Lower leg skin (tissue), 4 donors: ENCODE results near the gene MORC2. TPM values are rescaled to one million over a fixed set of nuclear protein-coding genes. Genes with fewer than 3 reads are reported as not detected.

Experiments
- DNase-seq, 2 donors: peaks; one replicate each; pipeline ENCODE4 v3.0.0-alpha.2; 2019; ENCODE audit warnings: low spot score in 2 of 2
- H3K4me3 ChIP-seq: fragments of 200-600 bp; sonication (generic); 2 replicates; pipeline ENCODE4 v1.5.1; 2017; ENCODE audit warnings: mild to moderate bottlenecking, low read depth; ENCODE audit not compliant: poor library complexity, severe bottlenecking
- CTCF ChIP-seq, 3 donors: fragments of 450-650 bp; IDR thresholded peaks; one replicate each; pipeline ENCODE4 v1.5.1; 2016; ENCODE audit warnings: antibody characterized with exemption in 3 of 3, mild to moderate bottlenecking in 3 of 3, moderate library complexity in 2 of 3
- POLR2A ChIP-seq, 2 donors: fragments of 450-650 bp; IDR thresholded peaks; one replicate each; pipeline ENCODE4 v1.6.1; 2016 to 2017; ENCODE audit warnings: antibody characterized with exemption in 2 of 2, mild to moderate bottlenecking in 1 of 2, moderate library complexity in 1 of 2
- WGBS, 2 donors: methylation state at CpG; one replicate each; pipeline ENCODE4 v1.1.5; 2018; 5-methylcytosine and 5-hydroxymethylcytosine counted together
- intact Hi-C: fragments of 100-400 bp; cut with DNase I; formaldehyde crosslinking; loops from one replicate; pipeline ENCODE4 v1.15.0; 2023; ENCODE audit warnings: low total_unique reads
- total RNA-seq, 4 donors: library from RNA; depleted of rRNA; stranded (reverse); fragments of >200 nt; gene quantifications; one replicate each; pipeline ENCODE4 v1.1.0, GENCODE V29; 2016

Gene MORC2
- total RNA-seq, 4 donors from 2014 or later: 16.2 to 34.7 (median 21.4) TPM

DNA sequence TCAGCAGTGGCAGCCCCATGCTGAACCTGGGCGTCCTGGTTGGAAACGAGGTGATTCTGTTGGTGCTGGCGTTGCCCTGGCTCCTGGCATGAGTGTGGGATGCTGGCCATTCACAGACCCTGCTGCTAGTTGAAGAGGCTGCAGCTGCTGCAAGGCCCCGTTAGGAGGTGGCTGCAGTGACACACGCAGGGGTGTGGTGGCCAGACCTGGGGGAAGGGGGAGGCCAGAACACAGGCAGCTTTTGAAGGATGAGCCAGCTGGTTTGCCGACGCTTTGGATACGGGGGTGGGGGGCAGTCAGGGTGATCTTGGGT is 77.2 kb downstream of the MORC2 start:
- no peak overlapping the region for H3K4me3 ChIP-seq
- no peak for TF ChIP-seq CTCF (IDR thresholded peaks at IDR 0.05)
- TF ChIP-seq POLR2A (IDR thresholded peaks at IDR 0.05): no peak
- peak in 1 of 2 donors; percentile 73 for DNase-seq
- intact Hi-C loops: no loop called here
- 90 to 93% methylated on average over 8 of the region's 8 CpGs for WGBS, 2 donors

DNA sequence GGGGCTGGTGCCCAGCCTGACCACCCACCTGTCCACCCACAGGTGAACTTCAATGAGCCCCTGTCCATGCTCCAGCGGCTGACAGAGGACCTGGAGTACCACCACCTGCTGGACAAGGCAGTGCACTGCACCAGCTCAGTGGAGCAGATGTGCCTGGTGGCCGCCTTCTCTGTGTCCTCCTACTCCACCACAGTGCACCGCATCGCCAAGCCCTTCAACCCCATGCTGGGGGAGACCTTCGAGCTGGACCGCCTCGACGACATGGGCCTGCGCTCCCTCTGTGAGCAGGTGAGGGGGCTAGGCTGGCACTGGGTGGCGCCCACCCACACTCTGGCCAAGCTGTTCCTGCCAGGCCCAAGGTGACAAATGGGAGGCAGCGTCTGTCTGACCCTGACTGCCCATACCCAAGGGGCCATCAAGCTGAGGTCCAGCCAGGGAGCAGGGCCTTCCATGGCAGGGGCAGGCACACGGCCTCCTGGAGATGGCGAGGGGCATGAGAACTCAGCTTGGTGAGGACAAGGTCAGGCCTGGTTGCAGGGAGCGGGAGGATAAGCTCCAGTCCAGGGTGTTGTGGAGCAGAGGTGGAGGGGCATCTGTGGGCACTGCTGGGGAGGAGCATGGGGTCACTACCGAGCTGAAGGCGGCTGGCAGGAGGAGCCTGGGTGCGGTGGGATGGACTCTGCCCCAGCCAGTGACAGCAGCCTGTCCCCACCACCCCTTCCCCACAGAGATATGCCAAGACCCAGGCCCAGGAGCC is 77.7 kb downstream of the MORC2 start:
- peak in 1 of 2 donors; percentile 85 for DNase-seq
- no peak overlapping the region for H3K4me3 ChIP-seq
- 82 to 85% methylated on average over 7 to 10 of the region's 17 CpGs for whole genome bisulfite sequencing, 2 donors
- intact Hi-C loops: no loop called here
- TF ChIP-seq CTCF (IDR thresholded peaks at IDR 0.05): no peak
- TF ChIP-seq POLR2A (IDR thresholded peaks at IDR 0.05): no peak

GRCh38 chr22:30889996-30890480 is 78.5 kb downstream of the MORC2 start:
- H3K4me3 ChIP-seq: no peak overlapping the region
- TF ChIP-seq POLR2A (IDR thresholded peaks at IDR 0.05) (no peak), CTCF (IDR thresholded peaks at IDR 0.05) (no peak)
- WGBS, 2 donors: 84 to 89% methylated on average over 9 of the region's 9 CpGs
- intact Hi-C loops: no loop called here
- peak in 1 of 2 donors; percentile 42 for DNase-seq

GRCh38 chr22:30889268-30889995 is 79.1 kb downstream of the MORC2 start:
- intact Hi-C loops: no loop called here
- 78 to 89% methylated on average over 11 to 17 of the region's 17 CpGs for WGBS, 2 donors
- no peak for TF ChIP-seq CTCF (IDR thresholded peaks at IDR 0.05)
- no peak for TF ChIP-seq POLR2A (IDR thresholded peaks at IDR 0.05)
- H3K4me3 ChIP-seq: no peak overlapping the region
- peak in 1 of 2 donors; percentile 81 for DNase-seq

DNA sequence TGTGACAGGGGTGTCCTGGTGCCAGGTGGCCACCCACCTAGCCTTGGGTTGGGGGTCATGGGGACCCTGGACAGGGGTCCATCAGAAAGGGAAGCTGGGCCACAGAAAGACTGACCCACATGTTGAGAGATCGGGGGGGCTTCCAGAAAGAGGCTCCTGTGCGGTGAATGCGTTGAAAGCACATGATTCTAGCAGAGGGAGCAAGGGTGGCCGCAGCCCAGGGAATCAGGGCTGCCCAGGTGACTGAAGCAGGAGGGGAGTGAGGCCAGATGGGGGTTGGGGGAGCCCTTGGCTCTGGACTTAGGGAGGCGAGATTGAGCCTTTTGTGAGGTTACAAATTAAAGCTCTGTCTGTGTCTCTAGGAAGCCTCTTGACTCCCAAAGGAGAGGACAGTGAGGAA is 80.7 kb downstream of the MORC2 start:
- no peak for TF ChIP-seq CTCF (IDR thresholded peaks at IDR 0.05)
- no peak for TF ChIP-seq POLR2A (IDR thresholded peaks at IDR 0.05)
- WGBS, 2 donors: 90 to 95% methylated on average over 5 of the region's 5 CpGs
- intact Hi-C loops: no loop called here
- H3K4me3 ChIP-seq: no peak overlapping the region
- DNase-seq: peak in 1 of 2 donors; percentile 72
